EH (cell line): Measurements from ENCODE around the gene EFNA2.

ENCODE experiments used
- DNase-seq: peaks from one replicate; pipeline ENCODE4 v3.0.0-alpha.2; 2015; ENCODE audit warnings: low read depth

Gene EFNA2

DNA sequence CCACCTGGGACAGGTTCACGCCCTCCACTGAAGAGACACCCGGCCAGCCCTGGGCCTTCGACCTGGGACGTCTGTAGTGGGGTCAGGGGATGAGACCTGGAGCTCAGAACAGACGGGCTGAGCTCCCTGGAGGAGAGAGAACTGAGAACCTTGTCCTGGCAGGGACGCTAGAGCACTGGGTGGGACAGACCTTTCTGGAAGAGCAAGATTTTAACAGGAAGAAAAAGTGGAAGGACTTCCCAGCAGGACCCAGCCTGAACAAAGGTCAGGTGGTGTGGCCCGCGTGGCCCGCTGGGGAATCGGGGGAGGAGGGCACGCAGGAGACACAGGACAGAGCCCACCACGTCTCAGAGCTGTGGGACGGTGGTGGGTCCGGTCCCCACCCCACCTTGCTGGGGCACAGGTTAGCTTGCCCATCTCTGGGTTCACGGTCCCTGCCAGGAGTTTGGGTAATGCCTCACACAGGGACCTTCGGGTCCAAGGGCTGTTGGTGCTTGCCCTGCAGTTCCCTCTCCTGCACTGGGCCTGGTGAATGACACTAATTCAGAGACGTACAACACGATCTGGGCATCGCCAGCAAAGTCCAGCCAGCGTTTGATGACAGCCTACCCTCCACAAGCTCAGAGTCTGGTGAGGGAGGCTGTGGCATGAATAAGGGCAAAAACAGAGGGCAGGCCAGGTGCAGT, 1.2 kb upstream of the EFNA2 start:
- DNase-seq, result no peak

DNA sequence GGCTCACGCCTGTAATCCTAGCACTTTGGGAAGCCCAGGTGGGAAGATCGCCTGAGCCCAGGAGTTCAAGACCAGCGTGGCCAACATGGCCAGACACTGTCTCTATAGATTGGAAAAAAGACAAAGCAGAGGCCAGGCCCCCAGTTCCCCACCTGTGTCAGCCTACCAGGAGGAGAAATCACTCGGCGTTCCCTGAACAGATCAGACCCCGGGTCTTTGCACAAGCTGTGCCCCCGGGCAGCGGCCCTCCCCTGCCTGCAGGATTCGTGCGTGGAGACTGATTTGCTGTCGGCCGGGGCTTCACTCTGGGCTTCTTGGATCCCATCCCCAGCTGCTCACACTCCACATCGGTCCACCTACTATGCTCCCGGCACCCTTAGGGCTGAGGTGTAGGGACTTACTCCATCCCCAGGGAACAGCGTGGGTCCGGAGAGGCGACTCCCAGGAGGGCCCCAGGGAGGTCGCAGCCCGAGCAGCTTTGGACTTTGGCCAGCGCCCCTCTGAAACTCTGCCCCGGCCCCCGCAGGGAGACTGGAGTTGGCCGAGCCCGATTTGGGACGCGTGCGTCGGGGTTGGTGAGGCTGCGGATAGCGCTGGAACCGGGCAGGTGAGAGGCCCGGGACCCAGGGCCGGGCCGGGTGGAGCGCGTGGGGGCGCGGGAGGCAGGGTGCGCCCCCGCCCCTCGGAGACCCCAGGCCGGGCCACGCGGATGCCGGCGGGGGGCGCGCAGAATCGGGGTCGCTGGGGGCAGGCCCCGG, 515 bp upstream of the EFNA2 start:
- DNase-seq, result no peak

GRCh38 chr19:1286487-1287353, 1.0 kb downstream of the EFNA2 start:
- no peak for DNase-seq

DNA sequence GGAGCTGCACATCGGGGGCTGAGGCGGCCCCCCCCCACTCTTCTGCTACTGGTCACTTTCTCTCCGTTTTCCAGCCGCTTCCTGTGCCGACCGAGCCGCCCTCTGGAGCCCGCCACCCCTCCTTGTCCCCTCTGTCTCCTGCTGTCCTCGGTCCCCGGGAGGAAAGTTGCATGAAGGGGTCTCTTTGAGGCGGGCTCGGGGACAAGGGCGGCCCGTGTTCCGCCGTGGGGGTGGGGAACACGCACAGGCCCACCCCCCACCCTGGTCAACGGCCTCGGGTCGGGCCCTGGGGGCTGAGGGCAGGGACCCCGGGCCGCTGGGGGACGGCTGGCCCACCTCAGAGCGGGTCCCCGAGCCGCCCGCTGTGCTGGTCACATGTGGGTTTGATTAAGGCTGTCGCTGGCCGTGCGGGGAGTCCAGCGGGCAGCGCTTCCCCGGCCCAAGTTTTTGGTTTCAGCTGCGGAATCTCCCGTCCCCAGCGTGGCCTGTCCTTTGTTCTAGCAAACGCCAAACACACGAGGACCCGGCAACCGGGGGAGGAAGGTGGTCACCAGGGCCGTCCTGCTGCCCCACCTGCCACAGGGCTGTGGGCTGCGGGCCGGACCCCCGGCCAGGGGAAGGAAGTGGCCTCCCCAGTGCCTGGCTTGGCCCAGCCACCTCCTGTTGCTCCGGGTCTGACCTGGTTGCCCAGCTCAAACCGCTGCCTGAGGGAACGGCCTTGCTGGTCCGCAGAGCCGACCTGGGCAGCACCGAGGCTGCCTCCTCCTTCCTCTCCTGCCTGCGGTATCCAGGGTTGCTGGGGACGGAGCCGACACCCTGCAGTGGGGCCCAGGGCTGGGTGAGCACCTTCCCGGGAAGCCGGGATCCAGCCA, 1.9 kb downstream of the EFNA2 start:
- DNase-seq, result no peak

DNA sequence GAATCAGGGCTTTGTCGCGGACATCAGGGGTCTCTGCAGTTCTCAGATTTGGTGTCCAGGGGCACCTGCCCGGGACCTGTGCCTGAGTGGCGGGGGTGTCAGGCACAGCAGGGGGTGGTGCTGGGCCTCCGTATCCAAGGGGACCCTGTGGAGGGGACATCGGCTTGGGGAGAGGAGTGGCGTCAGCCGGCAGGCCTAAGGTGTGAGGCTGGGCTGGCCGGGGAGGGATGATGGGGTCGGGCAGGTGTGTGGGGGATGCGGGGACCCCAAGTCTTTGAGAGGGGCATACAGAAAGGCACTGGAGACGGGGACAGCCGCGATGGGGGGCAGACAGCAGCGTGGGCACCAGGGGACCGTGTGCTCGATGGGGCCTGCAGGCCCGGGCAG, 2.5 kb downstream of the EFNA2 start:
- DNase-seq, result no peak

DNA sequence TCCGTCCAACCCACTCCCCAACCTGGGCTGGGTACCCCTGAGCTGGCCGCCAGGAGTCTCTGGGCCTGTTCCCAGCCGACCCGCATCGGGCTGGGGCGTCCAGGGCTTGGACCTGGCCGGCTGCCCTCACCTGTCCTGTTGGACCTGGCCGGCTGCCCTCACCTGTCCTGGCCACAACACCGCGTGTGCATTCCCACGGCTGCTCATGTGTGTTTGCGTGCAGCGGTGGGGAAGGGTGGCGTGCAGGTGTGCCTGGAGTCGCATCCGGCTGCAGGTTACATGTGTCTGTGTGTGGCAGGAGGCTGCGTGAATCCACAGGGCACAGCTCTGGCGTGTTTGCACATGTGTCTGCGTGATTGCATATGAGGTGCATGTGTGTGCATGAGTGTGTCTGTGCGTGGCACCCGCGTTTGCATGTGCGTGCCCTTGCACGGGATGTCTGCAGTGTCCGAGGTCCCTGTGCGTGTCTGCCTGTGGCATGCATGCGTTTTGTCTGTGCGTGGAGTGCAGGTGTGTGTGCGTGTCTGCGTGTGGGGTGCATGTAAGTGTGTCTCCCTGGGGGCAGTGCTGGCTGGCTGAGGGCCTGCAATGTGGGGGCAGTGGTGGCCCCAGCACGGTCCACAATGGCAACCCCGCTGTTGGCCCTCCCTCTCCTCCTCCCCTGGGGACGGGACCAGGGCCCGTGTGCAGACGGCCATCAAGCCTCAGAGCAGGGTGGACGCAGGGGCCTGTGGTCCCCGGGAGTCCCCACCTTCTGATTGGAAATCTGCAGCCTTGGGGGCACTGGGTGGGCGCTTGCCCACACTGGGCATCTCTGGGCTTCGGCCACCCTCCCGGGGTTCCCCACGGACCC, 3.4 kb downstream of the EFNA2 start:
- DNase-seq, result no peak

GRCh38 chr19:1289686-1290025, 4.0 kb downstream of the EFNA2 start:
- no peak for DNase-seq

- DNase-seq, result no peak
Measured at GRCh38 chr19:1290196-1290702, 4.6 kb downstream of the EFNA2 start.

- DNase-seq, result no peak
Measured at GRCh38 chr19:1290703-1291651, 5.3 kb downstream of the EFNA2 start.

DNA sequence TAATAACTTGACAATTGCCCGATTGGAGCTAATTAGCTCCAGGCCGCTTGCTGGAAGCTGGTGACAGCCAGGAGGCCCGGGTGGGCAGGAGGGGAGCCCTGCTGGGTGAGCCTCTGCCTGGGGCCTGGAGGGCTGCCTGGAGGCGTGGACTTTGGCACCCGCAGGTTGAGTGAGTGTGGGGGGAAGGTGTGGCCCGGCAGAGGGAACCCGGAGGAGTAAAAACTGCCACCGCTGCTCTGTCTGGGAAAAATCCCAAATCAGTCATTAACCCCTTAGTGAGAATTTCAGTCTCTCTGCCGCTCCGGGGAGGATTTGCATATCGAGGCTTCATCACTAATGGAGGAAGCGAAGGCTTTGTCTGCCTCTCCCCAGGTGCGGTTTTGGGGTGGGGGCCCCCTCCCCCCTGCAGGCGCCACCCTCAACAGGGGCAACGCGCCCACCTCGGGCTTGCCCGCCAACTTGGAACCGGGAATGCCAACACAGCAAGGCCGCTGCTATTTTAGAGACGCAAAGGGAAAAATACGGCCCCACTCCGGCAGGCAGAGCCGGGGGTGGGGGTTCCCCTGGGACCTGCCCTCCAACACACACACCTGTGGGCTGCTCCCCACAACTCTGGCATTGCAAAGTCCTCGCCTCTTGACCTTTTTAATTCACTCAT, 6.2 kb downstream of the EFNA2 start:
- DNase-seq, result no peak

DNA sequence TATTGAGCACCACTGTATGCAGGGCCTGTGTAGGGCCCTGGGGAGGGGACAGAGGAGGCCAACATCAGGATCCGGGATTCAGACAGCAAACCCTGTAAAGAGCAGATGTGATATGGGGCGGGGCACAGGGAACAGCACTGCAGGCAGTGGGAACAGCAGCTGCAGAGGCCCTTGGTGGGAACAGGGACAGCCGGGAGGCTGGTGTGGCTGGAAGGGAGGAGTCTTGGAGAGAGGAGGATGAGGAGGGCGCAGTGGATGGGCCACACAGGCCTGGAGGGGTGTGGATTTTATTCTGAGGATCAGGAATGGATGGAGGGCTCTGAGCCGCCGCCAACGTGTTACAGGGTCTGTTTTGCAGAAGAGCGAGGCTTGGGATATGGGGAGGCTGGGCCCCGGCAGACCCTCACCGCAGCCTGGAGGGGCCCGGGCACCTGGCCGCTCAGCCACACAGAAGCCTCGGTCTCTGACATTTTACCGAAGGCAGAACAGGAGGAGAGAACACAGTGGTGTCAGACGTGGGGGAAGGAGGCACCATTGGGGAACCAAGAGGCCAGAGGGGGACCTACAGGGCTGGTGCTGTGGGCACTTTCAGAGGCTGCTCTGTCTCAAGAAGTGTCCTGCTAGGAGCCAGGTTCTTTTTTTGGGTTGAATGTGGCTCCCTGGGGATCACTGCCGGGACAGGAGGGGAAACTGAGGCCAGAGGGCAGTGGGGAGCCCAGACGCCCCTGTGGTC, 6.9 kb downstream of the EFNA2 start:
- DNase-seq, result no peak

DNA sequence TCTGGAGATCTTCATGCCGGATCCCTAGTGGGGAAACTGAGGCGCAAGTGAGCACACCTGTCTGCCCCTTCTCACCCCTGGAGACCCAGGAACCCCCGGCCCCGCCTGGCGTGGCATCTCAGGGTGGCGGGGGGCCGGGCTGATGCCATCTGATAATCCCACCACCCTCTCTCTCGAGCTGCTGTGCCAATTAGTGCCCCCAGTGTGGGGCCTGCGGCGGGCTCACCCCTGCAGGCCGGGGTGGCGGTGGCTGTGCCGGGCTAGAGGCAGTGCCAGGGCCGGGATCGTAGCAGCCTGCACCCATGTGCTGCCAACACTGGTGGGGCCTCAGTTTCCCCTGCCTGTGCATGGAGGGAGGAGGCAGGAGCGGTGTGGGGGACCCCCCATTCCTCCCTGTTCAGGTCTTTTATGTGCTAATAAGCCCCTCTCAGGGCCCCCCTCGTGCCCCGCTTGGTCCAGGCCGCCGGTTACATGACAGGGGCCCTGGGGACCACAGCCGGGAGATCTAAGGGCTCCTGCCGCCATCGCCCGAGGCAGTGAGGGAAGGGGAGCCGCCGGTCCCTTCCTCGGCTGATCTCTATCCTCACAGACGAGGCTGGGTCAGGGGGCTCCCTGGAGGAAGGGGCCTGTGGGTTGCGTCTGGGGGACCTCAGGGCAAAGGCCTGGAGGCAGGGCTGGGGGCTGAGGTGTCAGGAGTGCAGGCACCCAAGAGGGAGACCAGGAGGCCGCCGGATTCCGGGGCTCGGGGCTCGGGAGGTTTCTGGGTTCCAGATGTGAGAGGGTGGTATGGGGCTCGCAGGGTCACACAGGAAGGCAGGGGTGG, 8.3 kb downstream of the EFNA2 start:
- no peak for DNase-seq

DNA sequence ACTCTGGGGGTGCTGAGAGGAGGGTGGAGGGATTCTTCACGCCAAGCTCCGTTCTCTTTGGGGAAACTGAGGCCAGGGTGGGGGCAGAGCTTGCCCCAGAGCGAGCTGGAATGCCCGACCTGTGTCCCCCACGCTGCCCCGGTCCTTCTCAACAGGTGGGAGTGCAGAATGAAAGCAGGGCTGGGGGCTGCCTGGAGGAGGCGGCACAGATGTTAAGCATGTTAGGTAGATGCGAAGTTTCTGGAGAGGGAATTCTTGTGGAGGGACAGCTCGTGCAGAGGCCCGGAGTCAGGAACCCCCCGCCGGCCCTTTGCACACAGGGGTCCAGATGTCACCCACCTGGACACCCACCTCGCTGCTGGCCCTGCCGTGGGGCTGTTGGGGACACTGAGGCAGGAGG, 9.0 kb downstream of the EFNA2 start:
- DNase-seq, result no peak

DNA sequence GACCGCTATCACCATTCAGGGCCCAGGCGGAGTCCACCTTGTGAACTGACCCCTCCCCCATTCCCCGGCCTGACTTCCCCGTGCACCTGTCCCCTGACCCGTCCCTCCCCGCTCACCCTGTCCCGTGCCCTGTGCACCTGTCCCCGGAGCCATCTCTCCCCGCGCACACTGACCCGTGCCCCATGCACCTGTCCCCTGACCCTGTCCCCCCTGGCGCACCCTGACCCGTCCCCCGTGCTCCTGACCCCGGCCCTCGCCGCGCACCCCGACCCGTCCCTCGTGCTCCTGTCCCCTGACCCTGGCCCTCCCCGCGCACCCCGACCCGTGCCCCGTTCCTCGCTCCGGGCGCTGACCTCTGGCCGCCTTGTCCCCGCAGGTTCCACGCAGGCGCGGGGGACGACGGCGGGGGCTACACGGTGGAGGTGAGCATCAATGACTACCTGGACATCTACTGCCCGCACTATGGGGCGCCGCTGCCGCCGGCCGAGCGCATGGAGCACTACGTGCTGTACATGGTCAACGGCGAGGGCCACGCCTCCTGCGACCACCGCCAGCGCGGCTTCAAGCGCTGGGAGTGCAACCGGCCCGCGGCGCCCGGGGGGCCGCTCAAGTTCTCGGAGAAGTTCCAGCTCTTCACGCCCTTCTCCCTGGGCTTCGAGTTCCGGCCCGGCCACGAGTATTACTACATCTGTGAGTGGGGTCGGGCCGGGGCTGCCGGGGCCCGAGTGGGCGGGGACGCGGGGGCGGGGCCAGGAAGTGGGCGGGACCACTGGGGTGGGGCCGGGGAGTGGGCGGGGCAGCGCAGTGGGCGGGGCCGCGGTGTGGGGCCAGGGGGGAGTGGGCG, 9.7 kb downstream of the EFNA2 start:
- DNase-seq, result no peak

DNA sequence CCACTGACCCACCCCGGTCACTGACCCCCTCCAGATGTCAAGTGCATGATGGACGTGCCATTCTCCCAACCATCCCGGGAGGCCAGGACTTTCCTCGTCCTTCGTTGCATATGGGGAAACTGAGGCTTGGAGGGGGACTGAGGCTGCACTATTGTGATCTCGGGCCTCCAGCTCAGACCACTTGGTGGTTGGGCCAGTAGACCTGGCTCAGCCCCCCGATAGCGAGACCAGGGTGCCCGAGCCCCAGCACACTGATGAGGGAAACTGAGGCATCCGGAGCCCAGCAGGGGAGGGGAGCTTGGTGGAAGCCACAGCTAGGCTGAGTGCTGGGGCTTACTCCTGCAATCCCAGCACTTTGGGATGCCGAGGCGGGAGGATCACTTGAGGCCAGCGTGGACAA, 10.4 kb downstream of the EFNA2 start:
- no peak for DNase-seq

DNA sequence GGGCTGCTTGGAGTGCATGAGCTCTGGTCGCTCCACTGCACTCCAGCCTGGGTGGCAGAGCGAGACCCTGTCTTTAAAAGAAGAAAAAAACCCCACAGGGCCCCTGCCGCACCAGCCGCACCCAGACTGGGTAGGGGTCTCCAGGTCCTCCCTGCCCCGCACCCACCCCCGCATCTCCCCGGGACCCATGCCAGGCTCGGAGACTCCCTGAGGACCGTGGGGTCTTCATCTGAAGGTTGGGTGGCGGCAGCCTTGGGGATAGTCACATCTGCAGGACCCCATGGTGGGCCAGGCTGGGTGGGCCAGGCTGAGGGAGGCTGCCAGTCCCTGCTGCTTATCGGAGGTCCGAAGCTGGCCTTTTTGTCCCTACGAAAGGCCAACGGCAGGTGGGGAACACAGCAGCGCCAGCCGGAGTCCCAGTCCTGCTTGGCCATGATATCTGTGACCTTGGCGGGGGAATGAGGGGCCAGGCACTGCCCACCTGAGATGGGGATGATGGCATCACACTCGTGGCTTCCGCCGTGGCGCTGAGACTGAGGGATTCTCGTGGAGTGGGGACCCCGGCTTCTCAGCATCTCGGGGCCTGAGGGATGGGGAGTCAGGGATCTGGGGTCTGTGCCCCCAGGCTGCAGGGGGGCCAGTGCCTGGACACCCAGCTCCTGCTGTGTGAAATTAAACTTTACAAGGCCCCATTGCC, 11.1 kb downstream of the EFNA2 start:
- DNase-seq, result no peak
